Uterus (tissue), 2 donors: Measurements from ENCODE around the gene BCAS4.

ENCODE experiments used
- CTCF ChIP-seq, 4 experiments: fragments of 200-600 bp in 2 of 4; fragments of 450-650 bp in 2 of 4; sonication (generic) in 2 of 4; IDR thresholded peaks; one replicate each; pipeline ENCODE4 v1.5.1; 2016 to 2019; ENCODE audit warnings: antibody characterized with exemption in 4 of 4, mild to moderate bottlenecking in 2 of 4, moderate library complexity in 1 of 4
- POLR2A ChIP-seq, 2 donors: fragments of 450-650 bp; IDR thresholded peaks; one replicate each; pipeline ENCODE4 v1.6.1; 2016; ENCODE audit warnings: antibody characterized with exemption in 2 of 2, mild to moderate bottlenecking in 1 of 2, moderate library complexity in 1 of 2

DNA sequence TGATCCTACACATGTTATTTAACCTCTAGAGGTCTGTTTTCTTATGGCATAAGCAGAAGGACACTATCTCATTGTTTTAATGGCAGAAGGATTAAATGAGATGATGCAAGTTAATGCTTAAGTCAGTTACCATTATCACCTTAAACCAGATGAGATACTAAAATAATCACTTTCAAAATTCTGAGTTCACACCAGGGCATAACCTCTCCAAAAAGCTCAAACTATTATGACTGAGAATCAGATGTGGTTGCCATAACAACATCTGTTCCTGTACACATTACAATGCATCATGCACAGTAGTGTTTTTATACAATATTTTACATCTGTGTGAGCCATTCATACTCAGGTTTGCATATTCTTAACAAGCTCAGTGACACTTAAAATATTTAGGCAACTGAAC lies 126.1 kb downstream of the BCAS4 start:
- TF ChIP-seq CTCF (IDR thresholded peaks at IDR 0.05) = no peak
- no peak for TF ChIP-seq POLR2A (IDR thresholded peaks at IDR 0.05)
